SK-N-SH (cell line): ENCODE measurements around the gene MAD1L1. TPM values are rescaled to one million over a fixed set of nuclear protein-coding genes. Genes with fewer than 3 reads are reported as not detected.

Experiments used
- CTCF ChIA-PET: fragments of 300-600, 350-600 bp; formaldehyde crosslinking; extraction: SDS; loops from one replicate; lab custom pipeline; 2021; lab: Yijun Ruan, JAX
- POLR2A ChIA-PET: fragments of 350-600 bp; sonication (Branson Sonifier 250); formaldehyde crosslinking; extraction: SDS; loops from one replicate; lab custom pipeline; 2020; ENCODE audit warnings: antibody characterized with exemption, inconsistent platforms; lab: Yijun Ruan, JAX
- DNase-seq: peaks from one replicate; pipeline ENCODE4 v3.0.0; 2012
- H2AFZ ChIP-seq: fragments of 200-600 bp; sonication (generic); 2 replicates; pipeline ENCODE4 v1.8.1; 2016; ENCODE audit warnings: antibody characterized with exemption, mild to moderate bottlenecking, low read depth
- H3F3A ChIP-seq: fragments of 200-600 bp; sonication (generic); replicated peaks from 2 replicates; pipeline ENCODE3; 2016; ENCODE audit warnings: antibody characterized with exemption, mild to moderate bottlenecking; ENCODE audit not compliant: insufficient read depth
- H3K27ac ChIP-seq, 2 experiments: fragments of 200-500 bp in 1 of 2; fragments of 200-600 bp in 1 of 2; sonication (Bioruptor generic) in 1 of 2; sonication (generic), shearing (Covaris generic) in 1 of 2; 2 replicates each; pipeline versions ENCODE4 v1.5.1 to v1.6.1; 2014 to 2016; ENCODE audit warnings: low read depth in 2 of 2, inconsistent platforms in 1 of 2, low read length in 1 of 2, mild to moderate bottlenecking in 1 of 2, mixed read lengths in 1 of 2
- H3K27me3 ChIP-seq: fragments of 200-600 bp; sonication (generic), shearing (Covaris generic); 2 replicates; pipeline ENCODE4 v1.6.1; 2016; ENCODE audit warnings: mixed run types; ENCODE audit not compliant: insufficient read depth
- H3K36me3 ChIP-seq, 2 experiments: fragments of 200-500 bp in 1 of 2; fragments of 200-600 bp in 1 of 2; sonication (Bioruptor generic) in 1 of 2; sonication (generic) in 1 of 2; replicated peaks in 1 of 2; 2 replicates each; pipeline versions ENCODE3 to v1.5.1; 2014 to 2016; ENCODE audit warnings: low read length in 1 of 2, mild to moderate bottlenecking in 1 of 2; ENCODE audit not compliant: insufficient read depth in 2 of 2, control insufficient read depth in 1 of 2
- H3K4me1 ChIP-seq, 2 experiments: fragments of 200-500 bp in 1 of 2; fragments of 200-600 bp in 1 of 2; sonication (Bioruptor generic) in 1 of 2; sonication (generic), shearing (Covaris generic) in 1 of 2; 2 replicates each; pipeline versions ENCODE4 v1.5.1 to v1.6.1; 2014 to 2016; ENCODE audit warnings: low read depth in 1 of 2, low read length in 1 of 2, mixed run types in 1 of 2; ENCODE audit not compliant: insufficient read depth in 2 of 2, control insufficient read depth in 1 of 2
- H3K4me2 ChIP-seq: fragments of 200-600 bp; sonication (generic), shearing (Covaris generic); 2 replicates; pipeline ENCODE4 v1.6.1; 2017; ENCODE audit warnings: mixed run types
- H3K4me3 ChIP-seq, 2 experiments: fragments of 200-500 bp in 1 of 2; fragments of 200-600 bp in 1 of 2; sonication (Bioruptor generic) in 1 of 2; sonication (generic), shearing (Covaris generic) in 1 of 2; 2 replicates each; pipeline versions ENCODE4 v1.5.1 to v1.8.1; 2014 to 2016; ENCODE audit warnings: low read depth in 2 of 2, inconsistent platforms in 1 of 2, low read length in 1 of 2, mild to moderate bottlenecking in 1 of 2, mixed read lengths in 1 of 2, moderate library complexity in 1 of 2
- H3K79me2 ChIP-seq: fragments of 200-600 bp; sonication (generic); 2 replicates; pipeline ENCODE4 v1.8.1; 2017; ENCODE audit warnings: mild to moderate bottlenecking; ENCODE audit not compliant: insufficient read depth
- H3K9ac ChIP-seq: fragments of 200-600 bp; sonication (generic); 2 replicates; pipeline ENCODE4 v1.6.1; 2017; ENCODE audit warnings: mixed run types
- H3K9me2 ChIP-seq: fragments of 200-600 bp; sonication (generic); 2 replicates; pipeline ENCODE4 v1.6.1; 2017; ENCODE audit warnings: mixed run types
- H3K9me3 ChIP-seq: fragments of 200-600 bp; sonication (generic); 2 replicates; pipeline ENCODE4 v1.6.1; 2017; ENCODE audit warnings: mixed run types, mild to moderate bottlenecking, moderate library complexity
- H4K20me1 ChIP-seq: fragments of 200-600 bp; sonication (generic); 2 replicates; pipeline ENCODE4 v1.6.1; 2017; ENCODE audit warnings: mild to moderate bottlenecking, mixed run types; ENCODE audit not compliant: insufficient read depth
- CHD2 ChIP-seq: fragments of 150-350 bp; IDR thresholded peaks from 2 replicates; pipeline ENCODE4 v1.6.1; 2018; ENCODE audit warnings: low read length; ENCODE audit not compliant: partially characterized antibody
- EZH2phosphoT487 ChIP-seq: fragments of 200-600 bp; sonication (generic); IDR thresholded peaks from 2 replicates; pipeline ENCODE4 v1.6.1; 2017; ENCODE audit warnings: low read depth, mixed run types, mild to moderate bottlenecking, antibody characterized with exemption, moderate library complexity, borderline replicate concordance
- FOXM1 ChIP-seq: IDR thresholded peaks from 2 replicates; pipeline ENCODE4 v1.4.0; 2012; ENCODE audit warnings: low read depth, mild to moderate bottlenecking
- IRF3 ChIP-seq: fragments of 150-350 bp; IDR thresholded peaks from 2 replicates; pipeline ENCODE4 v1.6.1; 2016; ENCODE audit warnings: mild to moderate bottlenecking, low read depth, low read length
- MEF2A ChIP-seq: IDR thresholded peaks from 2 replicates; pipeline ENCODE4 v1.4.0; 2012; ENCODE audit warnings: low read depth, borderline replicate concordance
- MXI1 ChIP-seq: IDR thresholded peaks from 2 replicates; pipeline ENCODE4 v1.6.1; 2012; ENCODE audit warnings: mild to moderate bottlenecking, low read depth, low read length, improper control_type of control experiment
- NFIC ChIP-seq: IDR thresholded peaks from 2 replicates; pipeline ENCODE4 v1.4.0; 2012; ENCODE audit warnings: borderline replicate concordance
- POLR2AphosphoS5 ChIP-seq: IDR thresholded peaks from 2 replicates; pipeline ENCODE4 v1.6.1; 2012; ENCODE audit warnings: low read depth, low read length
- RCOR1 ChIP-seq: fragments of 150-350 bp; IDR thresholded peaks from 2 replicates; pipeline ENCODE4 v1.6.1; 2017; ENCODE audit warnings: antibody characterized with exemption, low read length
- SMC3 ChIP-seq: IDR thresholded peaks from 2 replicates; pipeline ENCODE4 v1.6.1; 2012; ENCODE audit warnings: low read depth, low read length, improper control_type of control experiment
- TAF1 ChIP-seq: IDR thresholded peaks from 2 replicates; pipeline ENCODE4 v1.6.1; 2012; ENCODE audit warnings: low read depth, mild to moderate bottlenecking, low read length, moderate library complexity, borderline replicate concordance
- TCF12 ChIP-seq: IDR thresholded peaks from 2 replicates; pipeline ENCODE4 v1.4.0; 2012
- TEAD4 ChIP-seq: IDR thresholded peaks from 2 replicates; pipeline ENCODE4 v1.4.0; 2012; ENCODE audit warnings: mild to moderate bottlenecking, borderline replicate concordance; ENCODE audit not compliant: insufficient read depth
- USF1 ChIP-seq: IDR thresholded peaks from 2 replicates; pipeline ENCODE4 v1.4.0; 2012; ENCODE audit warnings: low read depth, borderline replicate concordance
- ZBTB33 ChIP-seq: IDR thresholded peaks from 2 replicates; pipeline ENCODE4 v1.4.0; 2012; ENCODE audit warnings: low read depth, borderline replicate concordance
- WGBS: methylation state at CpG from one replicate; pipeline ENCODE4 v1.1.6; 2017; ENCODE audit warnings: low lambda C conversion rate; 5-methylcytosine and 5-hydroxymethylcytosine counted together
- polyA plus RNA-seq, 3 experiments: library from polyadenylated mRNA; depleted of rRNA; stranded (reverse); fragments of >200 nt; gene quantifications; 2 replicates each; pipeline ENCODE4 v1.2.3, GENCODE V29; 2012
- TF ChIP-seq, protein P1 (sequence below): IDR thresholded peaks from 2 replicates; pipeline ENCODE4 v1.4.0; 2012; ENCODE audit warnings: low read depth
- TF ChIP-seq, protein P2 (sequence below): IDR thresholded peaks from 2 replicates; pipeline ENCODE4; 2012

MAD1L1 gene
- polyA plus RNA-seq, 1 of the 3 experiments (the other 2 are of a cell fraction), result 46.2 TPM

GRCh38 chr7:2125931-2126330 lies 106.8 kb downstream of the MAD1L1 start:
- Histone ChIP-seq H3K4me1 (peaks cover 0 to 50% of the 10 kb centered on the region in 2 experiments; a peak in 2 of 4 replicates), H3K4me3 (no peak overlapping the region), H3K27me3 (no peaks in the 10 kb centered on the region), H3K9me2 (no peaks in the 10 kb centered on the region), H2AFZ (no peak overlapping the region), H3K4me2 (no peak overlapping the region), H3K9me3 (no peaks in the 10 kb centered on the region), H3K9ac (no peak overlapping the region), H3K27ac (no peak overlapping the region; a peak in 1 of 4 replicates), H3K36me3 (peaks cover 4 to 16% of the 10 kb centered on the region in 2 experiments), H4K20me1 (no peaks in the 10 kb centered on the region), H3F3A (no peaks in the 10 kb centered on the region), H3K79me2 (no peaks in the 10 kb centered on the region)
- POLR2A ChIA-PET, result no interaction called here
- DNase-seq, result no peak
- WGBS, result 95% methylated on average over 18 of the region's 18 CpGs
- TF ChIP-seq SMC3 (no peak), CHD2 (no peak), TEAD4 (no peak), MEF2A (no peak), RCOR1 (no peak), TCF12 (no peak), MXI1 (no peak), USF1 (no peak), TAF1 (no peak), ZBTB33 (no peak), FOXM1 (no peak), NFIC (no peak), POLR2AphosphoS5 (no peak), IRF3 (no peak), EZH2phosphoT487 (no peak)
- TF ChIP-seq, protein P1, sequence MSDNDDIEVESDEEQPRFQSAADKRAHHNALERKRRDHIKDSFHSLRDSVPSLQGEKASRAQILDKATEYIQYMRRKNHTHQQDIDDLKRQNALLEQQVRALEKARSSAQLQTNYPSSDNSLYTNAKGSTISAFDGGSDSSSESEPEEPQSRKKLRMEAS, result no peak
- TF ChIP-seq, protein P2, sequence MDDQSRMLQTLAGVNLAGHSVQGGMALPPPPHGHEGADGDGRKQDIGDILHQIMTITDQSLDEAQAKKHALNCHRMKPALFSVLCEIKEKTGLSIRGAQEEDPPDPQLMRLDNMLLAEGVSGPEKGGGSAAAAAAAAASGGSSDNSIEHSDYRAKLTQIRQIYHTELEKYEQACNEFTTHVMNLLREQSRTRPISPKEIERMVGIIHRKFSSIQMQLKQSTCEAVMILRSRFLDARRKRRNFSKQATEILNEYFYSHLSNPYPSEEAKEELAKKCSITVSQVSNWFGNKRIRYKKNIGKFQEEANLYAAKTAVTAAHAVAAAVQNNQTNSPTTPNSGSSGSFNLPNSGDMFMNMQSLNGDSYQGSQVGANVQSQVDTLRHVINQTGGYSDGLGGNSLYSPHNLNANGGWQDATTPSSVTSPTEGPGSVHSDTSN, result no peak
- CTCF ChIA-PET, result interaction anchor here (0.8 to 1.5 kb wide), 5 partner anchors 12 to 313 kb away, joined by 3 to 4 read pairs (median 4); no protein-coding TSS in a partner anchor
